ENCODE results near the gene GAL3ST2. TPM values are rescaled to one million over a fixed set of nuclear protein-coding genes. Genes with fewer than 3 reads are reported as not detected.

Gene GAL3ST2
- total RNA-seq, 1 donor from 2014 or later = 0.42 TPM

DNA sequence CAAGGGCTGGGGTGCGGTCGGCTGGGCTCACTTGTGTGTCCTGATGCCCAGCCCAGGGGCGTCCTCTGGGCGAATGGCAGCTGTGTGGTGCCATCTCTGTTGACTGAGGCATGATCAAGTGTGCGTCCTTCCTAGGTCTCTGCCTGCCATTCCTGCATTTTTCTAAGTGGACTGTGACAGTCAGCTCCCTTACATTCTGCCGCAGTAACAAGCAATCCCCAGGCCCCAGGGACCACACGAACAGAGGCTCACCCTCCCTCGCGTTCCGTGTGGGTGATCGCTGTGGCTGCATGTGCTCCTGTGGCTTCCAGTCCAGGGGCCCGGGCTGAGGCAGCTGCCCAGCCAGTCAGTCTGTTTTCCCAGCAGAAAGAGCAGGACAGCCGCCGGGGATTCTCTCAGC, 24.4 kb upstream of the GAL3ST2 start:
- Mint-ChIP-seq H3K27ac (ENCODE audit: unreplicated experiment) (no peak overlapping the region), H3K27me3 (ENCODE audit: unreplicated experiment) (peaks cover 2% of the 10 kb centered on the region), H3K9me3 (ENCODE audit: unreplicated experiment) (no peaks in the 10 kb centered on the region), H3K36me3 (ENCODE audit: unreplicated experiment) (no peaks in the 10 kb centered on the region), H3K4me1 (ENCODE audit: low read depth, unreplicated experiment) (no peaks in the 10 kb centered on the region), H3K4me3 (ENCODE audit: unreplicated experiment) (no peak overlapping the region)
- no peak for DNase-seq
- TF ChIP-seq, protein P1, sequence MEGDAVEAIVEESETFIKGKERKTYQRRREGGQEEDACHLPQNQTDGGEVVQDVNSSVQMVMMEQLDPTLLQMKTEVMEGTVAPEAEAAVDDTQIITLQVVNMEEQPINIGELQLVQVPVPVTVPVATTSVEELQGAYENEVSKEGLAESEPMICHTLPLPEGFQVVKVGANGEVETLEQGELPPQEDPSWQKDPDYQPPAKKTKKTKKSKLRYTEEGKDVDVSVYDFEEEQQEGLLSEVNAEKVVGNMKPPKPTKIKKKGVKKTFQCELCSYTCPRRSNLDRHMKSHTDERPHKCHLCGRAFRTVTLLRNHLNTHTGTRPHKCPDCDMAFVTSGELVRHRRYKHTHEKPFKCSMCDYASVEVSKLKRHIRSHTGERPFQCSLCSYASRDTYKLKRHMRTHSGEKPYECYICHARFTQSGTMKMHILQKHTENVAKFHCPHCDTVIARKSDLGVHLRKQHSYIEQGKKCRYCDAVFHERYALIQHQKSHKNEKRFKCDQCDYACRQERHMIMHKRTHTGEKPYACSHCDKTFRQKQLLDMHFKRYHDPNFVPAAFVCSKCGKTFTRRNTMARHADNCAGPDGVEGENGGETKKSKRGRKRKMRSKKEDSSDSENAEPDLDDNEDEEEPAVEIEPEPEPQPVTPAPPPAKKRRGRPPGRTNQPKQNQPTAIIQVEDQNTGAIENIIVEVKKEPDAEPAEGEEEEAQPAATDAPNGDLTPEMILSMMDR (IDR thresholded peaks at IDR 0.05; ENCODE audit: partially characterized antibody, unreplicated experiment) = no peak

DNA sequence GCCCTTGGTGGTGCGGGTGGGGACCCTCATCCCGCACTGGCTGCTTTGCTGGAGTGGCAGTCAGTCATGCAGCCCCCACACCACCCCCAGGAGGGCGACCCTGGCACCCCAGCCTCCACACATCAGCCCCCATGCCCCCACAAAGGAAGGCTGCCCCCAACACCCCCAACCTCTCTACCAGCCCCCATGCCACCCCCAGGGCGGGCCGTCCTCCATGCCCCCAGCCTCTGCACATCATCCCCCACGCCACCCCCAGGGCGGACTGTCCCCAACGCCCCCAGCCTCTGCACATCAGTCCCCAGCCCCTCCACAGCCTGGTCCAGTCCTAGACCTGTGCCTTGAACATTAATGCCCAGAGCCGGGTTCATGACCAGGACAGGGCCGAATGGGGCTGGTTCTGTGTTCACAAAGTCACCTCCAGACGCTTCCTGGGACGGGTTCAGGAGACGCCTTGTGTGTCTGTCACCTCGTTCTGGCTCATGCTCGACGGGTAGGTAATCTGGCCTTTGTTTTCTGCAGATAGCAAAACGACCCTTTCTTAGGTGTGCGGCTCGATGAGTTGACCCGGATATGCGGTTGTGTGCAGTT, 23.8 kb upstream of the GAL3ST2 start:
- Mint-ChIP-seq H3K4me1 (ENCODE audit: low read depth, unreplicated experiment) (no peaks in the 10 kb centered on the region), H3K27me3 (ENCODE audit: unreplicated experiment) (peaks cover 2% of the 10 kb centered on the region), H3K27ac (ENCODE audit: unreplicated experiment) (no peak overlapping the region), H3K9me3 (ENCODE audit: unreplicated experiment) (no peaks in the 10 kb centered on the region), H3K36me3 (ENCODE audit: unreplicated experiment) (no peaks in the 10 kb centered on the region), H3K4me3 (ENCODE audit: unreplicated experiment) (no peak overlapping the region)
- TF ChIP-seq, protein P1 (IDR thresholded peaks at IDR 0.05; ENCODE audit: partially characterized antibody, unreplicated experiment) = no peak
- DNase-seq = no peak

DNA sequence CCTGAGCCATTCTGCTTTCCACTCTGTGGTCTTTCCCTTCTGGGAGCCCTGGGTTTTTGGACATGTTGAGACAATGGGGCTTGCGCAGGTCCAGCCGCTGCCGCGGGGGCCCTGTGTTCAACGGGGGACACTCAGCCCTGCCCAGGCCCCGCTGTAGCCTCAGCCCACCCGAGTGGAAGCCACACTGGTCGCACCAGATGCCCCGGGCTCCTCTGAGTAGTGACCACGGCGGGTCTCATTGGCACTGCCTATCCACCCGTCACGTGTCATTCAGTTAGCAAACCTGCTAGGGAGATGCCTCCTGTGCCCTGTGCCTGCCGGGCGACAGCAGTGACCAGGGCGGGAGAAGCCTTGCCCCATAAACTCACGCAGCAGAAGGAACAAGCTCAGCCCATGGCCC, 23.1 kb upstream of the GAL3ST2 start:
- no peaks in the 10 kb centered on the region for H3K36me3 Mint-ChIP-seq (ENCODE audit: unreplicated experiment)
- TF ChIP-seq, protein P1 (IDR thresholded peaks at IDR 0.05; ENCODE audit: partially characterized antibody, unreplicated experiment) = no peak

DNA sequence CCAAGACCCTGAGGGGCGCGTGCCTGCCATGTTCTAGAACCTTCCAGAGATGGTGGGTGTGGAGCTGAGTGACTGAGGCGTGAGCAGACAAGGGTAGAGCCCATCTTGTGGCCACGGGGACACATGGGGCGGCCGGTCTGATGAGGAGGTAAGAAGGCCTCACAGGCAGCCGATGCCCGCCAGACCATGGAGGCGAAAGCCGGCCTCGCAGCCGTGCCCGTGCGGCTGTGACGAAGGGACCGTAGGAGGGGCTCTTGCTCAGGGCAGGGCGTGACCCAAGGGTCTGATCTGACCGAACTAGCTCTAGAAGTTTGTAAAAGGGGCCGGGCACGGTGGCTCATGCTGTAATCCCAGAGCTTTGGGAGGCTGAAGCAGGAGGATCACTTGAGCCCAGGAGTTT, 22.6 kb upstream of the GAL3ST2 start:
- Mint-ChIP-seq H3K4me3 (ENCODE audit: unreplicated experiment) (no peak overlapping the region), H3K36me3 (ENCODE audit: unreplicated experiment) (no peaks in the 10 kb centered on the region), H3K27me3 (ENCODE audit: unreplicated experiment) (peaks cover 2% of the 10 kb centered on the region), H3K27ac (ENCODE audit: unreplicated experiment) (no peak overlapping the region), H3K9me3 (ENCODE audit: unreplicated experiment) (no peaks in the 10 kb centered on the region), H3K4me1 (ENCODE audit: low read depth, unreplicated experiment) (peaks cover under 1% of the 10 kb centered on the region)
- DNase-seq = no peak
- TF ChIP-seq, protein P1 (IDR thresholded peaks at IDR 0.05; ENCODE audit: partially characterized antibody, unreplicated experiment) = no peak

More for the DNA sequence above, 23.1 kb upstream of the GAL3ST2 start:
- Mint-ChIP-seq H3K27ac (ENCODE audit: unreplicated experiment) (no peak overlapping the region), H3K4me1 (ENCODE audit: low read depth, unreplicated experiment) (no peaks in the 10 kb centered on the region), H3K4me3 (ENCODE audit: unreplicated experiment) (no peak overlapping the region), H3K9me3 (ENCODE audit: unreplicated experiment) (no peaks in the 10 kb centered on the region), H3K27me3 (ENCODE audit: unreplicated experiment) (peaks cover 2% of the 10 kb centered on the region)
- no peak for DNase-seq

DNA sequence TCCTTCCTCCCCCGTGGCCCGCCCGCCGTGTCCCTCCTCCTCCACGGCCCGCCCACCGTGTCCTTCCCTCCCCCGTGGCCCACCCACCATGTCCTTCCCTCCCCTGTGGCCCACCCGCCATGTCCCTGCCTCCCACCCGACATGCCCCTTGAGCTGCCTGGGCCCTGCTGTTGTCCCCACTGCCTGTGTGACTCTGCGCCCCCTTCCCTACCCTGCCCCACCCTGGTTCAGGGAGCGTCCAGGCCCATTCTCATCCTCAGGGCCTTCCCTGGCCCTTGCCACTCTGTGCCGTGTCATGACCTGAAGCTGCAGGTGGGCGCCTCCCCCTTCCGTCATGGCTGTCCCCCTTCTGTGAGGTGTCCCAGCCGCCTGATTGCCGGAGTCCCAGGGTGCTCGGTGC, 21.5 kb upstream of the GAL3ST2 start:
- Mint-ChIP-seq H3K4me1 (ENCODE audit: low read depth, unreplicated experiment) (peaks cover 4% of the 10 kb centered on the region), H3K9me3 (ENCODE audit: unreplicated experiment) (peaks cover 3% of the 10 kb centered on the region), H3K36me3 (ENCODE audit: unreplicated experiment) (peaks cover 4% of the 10 kb centered on the region), H3K4me3 (ENCODE audit: unreplicated experiment) (no peak overlapping the region), H3K27me3 (ENCODE audit: unreplicated experiment) (peaks cover 2% of the 10 kb centered on the region), H3K27ac (ENCODE audit: unreplicated experiment) (no peak overlapping the region)
- TF ChIP-seq, protein P1 (IDR thresholded peaks at IDR 0.05; ENCODE audit: partially characterized antibody, unreplicated experiment) = no peak
- no peak for DNase-seq
